ENCODE results near the gene ADAMTSL2. TPM values are rescaled to one million over a fixed set of nuclear protein-coding genes. Genes with fewer than 3 reads are reported as not detected.

The ADAMTSL2 gene
- total RNA-seq, 1 donor from 2014 or later, result 0.15 TPM

GRCh38 chr9:133495327-133496293, 38.9 kb upstream of the ADAMTSL2 start:
- Mint-ChIP-seq H3K27ac (ENCODE audit: unreplicated experiment) (no peak overlapping the region), H3K4me3 (ENCODE audit: unreplicated experiment) (no peak overlapping the region), H3K4me1 (ENCODE audit: low read depth) (peaks cover 19% of the 10 kb centered on the region), H3K36me3 (ENCODE audit: low read depth) (peaks cover 3% of the 10 kb centered on the region), H3K27me3 (ENCODE audit: low read depth) (peaks cover 21% of the 10 kb centered on the region), H3K9me3 (ENCODE audit: low read depth) (no peaks in the 10 kb centered on the region)
- no peak for TF ChIP-seq CTCF (IDR thresholded peaks at IDR 0.05)
- DNase-seq (ENCODE audit: low spot score), result no peak

GRCh38 chr9:133496861-133497842, 37.4 kb upstream of the ADAMTSL2 start:
- DNase-seq (ENCODE audit: low spot score), result no peak
- peaks cover 10% of the 10 kb centered on the region for H3K9me3 Mint-ChIP-seq (ENCODE audit: low read depth)
- no peak for TF ChIP-seq CTCF (IDR thresholded peaks at IDR 0.05)

GRCh38 chr9:133499132-133499891, 35.2 kb upstream of the ADAMTSL2 start:
- Mint-ChIP-seq H3K9me3 (ENCODE audit: low read depth) (peaks cover 17% of the 10 kb centered on the region), H3K36me3 (ENCODE audit: low read depth) (peaks cover 14% of the 10 kb centered on the region), H3K4me3 (ENCODE audit: unreplicated experiment) (no peak overlapping the region), H3K27ac (ENCODE audit: unreplicated experiment) (no peak overlapping the region), H3K27me3 (ENCODE audit: low read depth) (peaks cover 23% of the 10 kb centered on the region), H3K4me1 (ENCODE audit: low read depth) (no peaks in the 10 kb centered on the region)
- peak; percentile 21 for TF ChIP-seq CTCF (IDR thresholded peaks at IDR 0.05)
- DNase-seq (ENCODE audit: low spot score), result no peak

More at GRCh38 chr9:133496861-133497842, 37.4 kb upstream of the ADAMTSL2 start:
- Mint-ChIP-seq H3K36me3 (ENCODE audit: low read depth) (peaks cover 9% of the 10 kb centered on the region), H3K4me1 (ENCODE audit: low read depth) (peaks cover 11% of the 10 kb centered on the region), H3K27me3 (ENCODE audit: low read depth) (peaks cover 21% of the 10 kb centered on the region), H3K4me3 (ENCODE audit: unreplicated experiment) (no peak overlapping the region), H3K27ac (ENCODE audit: unreplicated experiment) (no peak overlapping the region)

- Mint-ChIP-seq H3K9me3 (ENCODE audit: low read depth) (peaks cover 17% of the 10 kb centered on the region), H3K4me1 (ENCODE audit: low read depth) (no peaks in the 10 kb centered on the region), H3K27ac (ENCODE audit: unreplicated experiment) (no peak overlapping the region), H3K4me3 (ENCODE audit: unreplicated experiment) (no peak overlapping the region), H3K36me3 (ENCODE audit: low read depth) (peaks cover 14% of the 10 kb centered on the region), H3K27me3 (ENCODE audit: low read depth) (peaks cover 23% of the 10 kb centered on the region)
- TF ChIP-seq CTCF (IDR thresholded peaks at IDR 0.05), result no peak
- DNase-seq (ENCODE audit: low spot score), result no peak
Measured at GRCh38 chr9:133499892-133500270, 34.6 kb upstream of the ADAMTSL2 start.
